Transverse colon (tissue), 4 donors: ENCODE results near the gene TTR.

Experiments
- CTCF ChIP-seq, 5 experiments: fragments of 200-600 bp in 3 of 5; fragments of 450-650 bp in 2 of 5; sonication (generic) in 3 of 5; IDR thresholded peaks; 1 replicate in 2 of 5; 2 replicates in 3 of 5; pipeline ENCODE4 v1.5.1; 2016 to 2017; ENCODE audit warnings: antibody characterized with exemption in 5 of 5, inconsistent platforms in 3 of 5, mild to moderate bottlenecking in 2 of 5, moderate library complexity in 1 of 5
- EP300 ChIP-seq: sonication (generic); formaldehyde crosslinking; IDR thresholded peaks from one replicate; pipeline ENCODE4 v1.6.1; 2017; ENCODE audit warnings: antibody characterized with exemption, low read depth
- POLR2AphosphoS5 ChIP-seq, 3 donors: sonication (generic); formaldehyde crosslinking; IDR thresholded peaks; one replicate each; pipeline ENCODE4 v1.6.1; 2016; ENCODE audit warnings: antibody characterized with exemption in 3 of 3

GRCh38 chr18:31609886-31610285, 18.2 kb downstream of the TTR start:
- TF ChIP-seq CTCF (IDR thresholded peaks at IDR 0.05) (no peak), EP300 (no peak), POLR2AphosphoS5 (IDR thresholded peaks at IDR 0.05) (no peak)
